Left renal pelvis (tissue), 4 donors: ENCODE data around the gene MVP. TPM values are rescaled to one million over a fixed set of nuclear protein-coding genes. Genes with fewer than 3 reads are reported as not detected.
A peak's percentile ranks its signal among the peaks of the same experiment; 100 is the strongest.
"Not testable (repeated sequence)": the region's sequence is repeated elsewhere in the genome, so short reads cannot be mapped to it uniquely, and the experiment has no call there.

Experiments
- DNase-seq, 4 donors: peaks; one replicate each; pipeline ENCODE4 v3.0.0-alpha.2; 2013; ENCODE audit warnings: low read depth in 4 of 4, low spot score in 3 of 4
- polyA plus RNA-seq, 4 donors: library from polyadenylated mRNA; unstranded; fragments of 120-200 nt; gene quantifications; one replicate each; pipeline ENCODE4 v1.2.1, GENCODE V29; 2013; ENCODE audit not compliant: insufficient read length in 4 of 4

MVP gene
- polyA plus RNA-seq, result 10 to 100 TPM; 18.5 to 22.5 (median 18.9) TPM

- DNase-seq, result no peak
Observed at GRCh38 chr16:29820271-29820701, at the start of gene MVP. MVP (plus strand) TSS chr16:29820462; CDS start chr16:29830550, 10,088 bp downstream.

GRCh38 chr16:29772330-29772729 lies 47.9 kb upstream of the MVP start:
- not testable (repeated sequence) for DNase-seq

GRCh38 chr16:29774730-29775129 lies 45.5 kb upstream of the MVP start:
- no peak for DNase-seq

GRCh38 chr16:29775742-29776408 lies 44.4 kb upstream of the MVP start:
- no peak for DNase-seq

- no peak for DNase-seq
Observed at GRCh38 chr16:29777576-29778350, 42.5 kb upstream of the MVP start, which contains the start of gene ZG16. ZG16 (plus strand) TSS chr16:29778256; CDS start chr16:29779267, 1,011 bp downstream.

GRCh38 chr16:29779474-29779873 lies 40.8 kb upstream of the MVP start:
- no peak for DNase-seq

- DNase-seq, result not testable (repeated sequence)
Observed at GRCh38 chr16:29783094-29783953, 36.9 kb upstream of the MVP start.

- no peak for DNase-seq
Observed at GRCh38 chr16:29784157-29784556, 36.1 kb upstream of the MVP start.

GRCh38 chr16:29784901-29785500 lies 35.3 kb upstream of the MVP start:
- DNase-seq, result peak in 1 of 4 donors; percentile 29

GRCh38 chr16:29787155-29787554 lies 33.1 kb upstream of the MVP start:
- not testable (repeated sequence) for DNase-seq

GRCh38 chr16:29789775-29790182 lies 30.5 kb upstream of the MVP start:
- DNase-seq, result no peak

GRCh38 chr16:29790183-29790948 lies 29.9 kb upstream of the MVP start, which contains the start of gene KIF22:
KIF22 (plus strand) TSS chr16:29790751; CDS start chr16:29790760, 9 bp downstream.
- peak; percentile 96 to 97 (median 96) for DNase-seq

- no peak for DNase-seq
Observed at GRCh38 chr16:29790949-29791844, 29.1 kb upstream of the MVP start.

GRCh38 chr16:29791845-29792807 lies 28.1 kb upstream of the MVP start:
- no peak for DNase-seq

GRCh38 chr16:29793153-29793552 lies 27.1 kb upstream of the MVP start:
- not testable (repeated sequence) for DNase-seq

GRCh38 chr16:29794231-29794710 lies 26.0 kb upstream of the MVP start:
- no peak for DNase-seq

- no peak for DNase-seq
Observed at GRCh38 chr16:29802416-29802935, 17.8 kb upstream of the MVP start.
